Astrocyte (in vitro differentiated cells and primary cell): ENCODE measurements around the gene OR6C2. TPM values are rescaled to one million over a fixed set of nuclear protein-coding genes. Genes with fewer than 3 reads are reported as not detected.
"Not testable (repeated sequence)": the region's sequence is repeated elsewhere in the genome, so short reads cannot be mapped to it uniquely, and the experiment has no call there.

Source experiments
- DNase-seq: peaks from one replicate; pipeline ENCODE4 v3.0.0-alpha.2; 2010; ENCODE audit warnings: low read depth
- FAIRE-seq: peaks from 2 replicates; lab custom pipeline; 2011; peaks lifted over from hg19 to GRCh38; lab: Jason Lieb, UNC
- H2AFZ ChIP-seq: 2 replicates; pipeline ENCODE4 v1.6.0; 2012; ENCODE audit warnings: low read depth, low read length, inconsistent platforms
- H3K27ac ChIP-seq: 2 replicates; pipeline ENCODE4 v1.5.1; 2011; ENCODE audit warnings: low read depth, low read length, inconsistent platforms
- H3K27me3 ChIP-seq: 2 replicates; pipeline ENCODE4 v1.6.0; 2011; ENCODE audit warnings: low read length, inconsistent platforms; ENCODE audit not compliant: insufficient read depth
- H3K36me3 ChIP-seq: 2 replicates; pipeline ENCODE4 v1.5.1; 2011; ENCODE audit warnings: low read length, inconsistent platforms; ENCODE audit not compliant: insufficient read depth
- H3K4me1 ChIP-seq: 2 replicates; pipeline ENCODE4 v1.5.1; 2011; ENCODE audit warnings: low read length, inconsistent platforms; ENCODE audit not compliant: insufficient read depth
- H3K4me2 ChIP-seq: 2 replicates; pipeline ENCODE4 v1.6.0; 2012; ENCODE audit warnings: low read length, inconsistent platforms
- H3K4me3 ChIP-seq: 2 replicates; pipeline ENCODE4 v1.5.1; 2011; ENCODE audit warnings: low read depth, mild to moderate bottlenecking, low read length, inconsistent platforms; ENCODE audit not compliant: insufficient read depth
- H3K79me2 ChIP-seq: 2 replicates; pipeline ENCODE4 v1.6.0; 2012; ENCODE audit warnings: mild to moderate bottlenecking, low read length, inconsistent platforms; ENCODE audit not compliant: insufficient read depth
- H3K9ac ChIP-seq: 2 replicates; pipeline ENCODE4 v1.6.0; 2012; ENCODE audit warnings: mild to moderate bottlenecking, low read length, inconsistent platforms
- H3K9me3 ChIP-seq: 2 replicates; pipeline ENCODE4 v1.5.1; 2012; ENCODE audit warnings: low read depth, mild to moderate bottlenecking, low read length, inconsistent platforms; ENCODE audit not compliant: insufficient read depth
- H4K20me1 ChIP-seq: 2 replicates; pipeline ENCODE4 v1.6.0; 2012; ENCODE audit warnings: low read length, inconsistent platforms; ENCODE audit not compliant: insufficient read depth
- H3K27ac Mint-ChIP-seq: one replicate; pipeline ENCODE4 v1.8.0; 2021; ENCODE audit warnings: mild to moderate bottlenecking, mixed read lengths; ENCODE audit not compliant: unreplicated experiment
- H3K27me3 Mint-ChIP-seq: one replicate; pipeline ENCODE4 v1.8.0; 2021; ENCODE audit warnings: low read depth, mixed read lengths; ENCODE audit not compliant: unreplicated experiment
- H3K36me3 Mint-ChIP-seq: one replicate; pipeline ENCODE4 v1.8.0; 2021; ENCODE audit warnings: low read depth, mixed read lengths; ENCODE audit not compliant: unreplicated experiment
- H3K4me1 Mint-ChIP-seq: one replicate; pipeline ENCODE4 v1.8.0; 2021; ENCODE audit warnings: low read depth, mixed read lengths; ENCODE audit not compliant: unreplicated experiment
- H3K4me3 Mint-ChIP-seq: one replicate; pipeline ENCODE4 v1.8.0; 2021; ENCODE audit warnings: mild to moderate bottlenecking, moderate library complexity, mixed read lengths; ENCODE audit not compliant: unreplicated experiment
- H3K9me3 Mint-ChIP-seq: one replicate; pipeline ENCODE4 v1.8.0; 2021; ENCODE audit warnings: mild to moderate bottlenecking, mixed read lengths; ENCODE audit not compliant: unreplicated experiment
- CTCF ChIP-seq: IDR thresholded peaks from 2 replicates; pipeline ENCODE4 v1.5.1; 2011; ENCODE audit warnings: low read depth, mild to moderate bottlenecking, inconsistent platforms, low read length, moderate library complexity; ENCODE audit not compliant: insufficient read depth
- EZH2 ChIP-seq: IDR thresholded peaks from 2 replicates; pipeline ENCODE4 v1.6.1; 2012; ENCODE audit warnings: mild to moderate bottlenecking, low read length, inconsistent platforms; ENCODE audit not compliant: insufficient read depth
- total RNA-seq: library from RNA; stranded (reverse); gene quantifications from 2 replicates; pipeline ENCODE4 v1.2.1, GENCODE V29; 2021

OR6C2 gene
- total RNA-seq, 1 donor from 2014 or later: not detected

GRCh38 chr12:55472264-55472663, 28.4 kb downstream of the OR6C2 start:
- Mint-ChIP-seq H3K4me1 (peaks cover 5% of the 10 kb centered on the region), H3K4me3 (no peak overlapping the region), H3K27ac (no peak overlapping the region), H3K36me3 (no peaks in the 10 kb centered on the region), H3K27me3 (no peaks in the 10 kb centered on the region), H3K9me3 (no peaks in the 10 kb centered on the region)
- no peaks in the 10 kb centered on the region for H3K4me1 ChIP-seq
- no peaks in the 10 kb centered on the region for H3K79me2 ChIP-seq
- DNase-seq (no peak), FAIRE-seq (no peak)
- H2AFZ ChIP-seq: no peak overlapping the region
- H3K9me3 ChIP-seq: no peaks in the 10 kb centered on the region
- H3K4me3 ChIP-seq: no peak overlapping the region
- no peaks in the 10 kb centered on the region for H3K36me3 ChIP-seq
- H3K27me3 ChIP-seq: no peaks in the 10 kb centered on the region
- no peaks in the 10 kb centered on the region for H4K20me1 ChIP-seq
- H3K4me2 ChIP-seq: no peak overlapping the region
- no peak overlapping the region for H3K27ac ChIP-seq
- H3K9ac ChIP-seq: no peak overlapping the region
- no peak for TF ChIP-seq CTCF
- no peak for TF ChIP-seq EZH2

- DNase-seq, H3K4me2 ChIP-seq, H3K4me1 ChIP-seq, H4K20me1 ChIP-seq, H3K27me3 Mint-ChIP-seq, H3K9ac ChIP-seq, H2AFZ ChIP-seq, H3K36me3 ChIP-seq, H3K79me2 ChIP-seq, H3K27me3 ChIP-seq, H3K27ac Mint-ChIP-seq, H3K4me1 Mint-ChIP-seq, H3K9me3 Mint-ChIP-seq, FAIRE-seq, H3K36me3 Mint-ChIP-seq, H3K9me3 ChIP-seq, H3K4me3 ChIP-seq, H3K4me3 Mint-ChIP-seq, H3K27ac ChIP-seq: not testable (repeated sequence)
Observed at GRCh38 chr12:55479136-55479535, 35.3 kb downstream of the OR6C2 start.

- DNase-seq, H3K27ac Mint-ChIP-seq, H3K4me3 ChIP-seq, H3K4me1 ChIP-seq, H3K27me3 ChIP-seq, H3K36me3 Mint-ChIP-seq, H3K9ac ChIP-seq, H3K27me3 Mint-ChIP-seq, H3K36me3 ChIP-seq, H3K9me3 ChIP-seq, H3K4me2 ChIP-seq, H3K4me1 Mint-ChIP-seq, H3K9me3 Mint-ChIP-seq, FAIRE-seq, H4K20me1 ChIP-seq, H2AFZ ChIP-seq, H3K79me2 ChIP-seq, H3K4me3 Mint-ChIP-seq, H3K27ac ChIP-seq: not testable (repeated sequence)
Observed at GRCh38 chr12:55484284-55484683, 40.4 kb downstream of the OR6C2 start.

GRCh38 chr12:55492078-55492477, 48.2 kb downstream of the OR6C2 start, which contains the start of gene OR6C68:
OR6C68 (plus strand) TSS chr12:55492378; CDS start chr12:55492378, 0 bp downstream.
- no peak for FAIRE-seq
- H3K27ac Mint-ChIP-seq: no peak within 1 kb of the TSS

More at GRCh38 chr12:55492078-55492477, 48.2 kb downstream of the OR6C2 start, which contains the start of gene OR6C68:
- Histone ChIP-seq H3K27ac (no peak within 1 kb of the TSS), H3K79me2 (no peaks in the 10 kb centered on the region), H3K36me3 (no peaks in the 10 kb centered on the region), H2AFZ (no peak within 1 kb of the TSS), H3K9ac (no peak within 1 kb of the TSS), H3K9me3 (no peaks in the 10 kb centered on the region), H3K4me2 (no peak within 1 kb of the TSS), H3K4me1 (no peaks in the 10 kb centered on the region), H3K4me3 (no peak within 1 kb of the TSS), H3K27me3 (no peaks in the 10 kb centered on the region), H4K20me1 (no peaks in the 10 kb centered on the region)
- TF ChIP-seq CTCF: no peak
- TF ChIP-seq EZH2: no peak
- Mint-ChIP-seq H3K4me3 (no peak within 1 kb of the TSS), H3K27me3 (no peaks in the 10 kb centered on the region), H3K9me3 (no peaks in the 10 kb centered on the region), H3K36me3 (no peaks in the 10 kb centered on the region), H3K4me1 (no peaks in the 10 kb centered on the region)
- no peak for DNase-seq
